HG02885 (cell line): Measurements from ENCODE around the gene GDPD5.

ENCODE experiments used
- ATAC-seq: cut with Tn5 transposase; IDR thresholded peaks from one replicate; pipeline ENCODE4 v1.9.1; 2021; ENCODE audit warnings: mild to moderate bottlenecking; ENCODE audit not compliant: unreplicated experiment, poor library complexity

Gene GDPD5

DNA sequence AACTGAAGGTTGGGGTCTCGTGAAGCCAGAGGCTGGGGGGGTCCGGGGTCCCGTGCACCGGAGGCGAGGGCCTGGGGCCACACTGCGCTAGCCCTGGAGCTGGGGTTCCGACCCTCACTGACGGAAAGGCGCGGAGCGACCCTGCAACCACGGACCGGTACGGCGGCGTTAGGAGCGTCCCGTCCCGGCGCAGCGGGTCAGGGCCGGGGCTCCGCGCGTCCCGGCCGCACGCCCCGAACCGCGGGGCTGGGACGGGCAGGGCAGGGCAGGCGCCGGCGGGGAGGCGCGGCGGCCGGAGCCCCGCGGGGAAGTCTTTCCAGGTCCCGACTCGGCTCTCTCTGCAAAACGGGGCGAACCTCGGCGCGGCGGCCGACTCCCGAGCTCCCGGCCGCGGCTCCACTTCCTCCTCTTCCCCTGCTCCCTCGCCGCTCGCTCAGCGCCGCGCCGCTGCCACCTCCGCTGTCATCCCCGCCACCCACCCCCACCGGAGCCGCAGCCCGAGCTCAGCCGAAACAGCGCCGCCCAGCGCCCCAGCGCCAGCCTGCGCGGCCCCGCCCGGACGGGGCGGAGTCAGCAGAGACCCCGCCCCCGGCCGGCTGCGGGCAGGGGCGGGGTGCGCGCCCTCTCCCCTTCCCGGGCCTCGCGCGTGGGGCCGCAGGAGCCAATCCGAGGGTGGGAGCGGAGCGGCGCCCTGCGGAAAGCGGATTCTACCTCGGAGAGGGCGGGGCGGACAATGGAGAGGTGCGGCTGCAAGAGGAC lies at the start of gene GDPD5:
TSS of gene GDPD5 (minus strand) at position 509 of the 759 bp plus-strand sequence. CDS start 48,206 bp downstream, outside the sequence.
- ATAC-seq: peak; percentile 83

DNA sequence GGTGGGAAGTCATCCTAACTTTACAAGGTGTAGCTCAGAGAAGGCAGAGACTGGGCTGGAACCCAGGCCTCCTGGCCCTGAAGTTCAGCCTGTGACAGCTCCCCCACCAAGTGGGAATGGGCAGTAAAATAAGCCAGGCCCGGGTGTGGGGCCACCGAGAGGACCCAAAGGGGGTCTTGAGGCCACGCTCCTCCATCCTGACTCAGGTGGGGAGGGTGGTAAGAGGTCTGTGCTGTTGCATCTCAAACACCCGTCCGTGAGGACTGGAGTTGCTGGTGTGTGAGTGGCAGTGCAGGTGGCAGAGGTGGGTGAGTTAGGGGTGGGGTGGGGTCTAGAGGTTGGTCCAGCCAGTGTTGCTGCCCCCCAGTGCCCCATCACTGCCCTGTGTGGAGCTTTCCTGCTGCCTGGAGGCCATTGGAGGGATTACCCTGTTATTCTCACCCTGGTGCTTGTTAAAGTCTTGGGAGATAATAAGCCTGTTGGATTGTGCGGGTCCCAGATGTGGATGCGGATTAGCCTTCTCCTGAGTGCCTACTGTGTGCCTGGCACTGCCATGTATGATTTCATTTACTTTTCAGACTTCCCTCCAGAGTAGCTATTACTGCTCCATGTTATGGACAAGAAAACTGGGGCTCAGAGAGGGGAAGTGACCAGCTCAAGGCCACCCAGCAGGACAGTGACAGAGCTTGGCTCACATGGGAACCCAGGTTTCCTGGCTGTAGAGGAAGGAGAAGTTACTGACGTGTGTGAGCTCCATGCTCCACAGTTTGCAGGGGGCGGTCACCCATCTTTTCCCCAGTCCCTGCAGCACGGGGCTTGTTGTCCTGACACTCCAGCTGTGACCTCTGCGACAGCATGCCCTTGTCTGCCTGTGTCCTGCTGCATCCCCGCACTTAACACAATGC lies 49.2 kb upstream of the GDPD5 start:
- no peak for ATAC-seq

DNA sequence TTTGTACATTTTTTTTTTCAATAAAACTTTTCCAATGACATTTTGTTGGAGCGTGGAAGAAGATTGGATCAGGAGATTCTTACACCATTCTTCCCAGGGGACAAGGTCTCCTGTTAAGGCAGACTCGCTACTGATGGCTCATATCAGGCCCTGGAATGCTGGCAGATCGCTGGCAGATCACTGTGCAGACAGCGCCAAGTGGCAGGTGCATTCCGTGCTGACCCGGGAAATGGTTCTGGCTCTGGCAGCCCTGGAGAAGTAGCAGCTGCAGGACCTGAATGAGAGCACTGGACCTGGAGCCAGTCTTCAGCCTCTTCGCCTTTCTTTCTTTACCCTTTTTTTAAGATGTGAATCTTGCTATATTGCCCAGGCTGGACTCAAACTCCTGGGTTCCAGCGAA lies 47.0 kb upstream of the GDPD5 start:
- no peak for ATAC-seq

GRCh38 chr11:75571625-75572024 lies 45.9 kb upstream of the GDPD5 start:
- no peak for ATAC-seq

- ATAC-seq: no peak
Observed at GRCh38 chr11:75570559-75571139, 44.9 kb upstream of the GDPD5 start.

GRCh38 chr11:75568616-75569219 lies 43.0 kb upstream of the GDPD5 start:
- ATAC-seq: no peak

- no peak for ATAC-seq
Observed at GRCh38 chr11:75567971-75568370, 42.2 kb upstream of the GDPD5 start.

- ATAC-seq: no peak
Observed at GRCh38 chr11:75566763-75567279, 41.1 kb upstream of the GDPD5 start.

DNA sequence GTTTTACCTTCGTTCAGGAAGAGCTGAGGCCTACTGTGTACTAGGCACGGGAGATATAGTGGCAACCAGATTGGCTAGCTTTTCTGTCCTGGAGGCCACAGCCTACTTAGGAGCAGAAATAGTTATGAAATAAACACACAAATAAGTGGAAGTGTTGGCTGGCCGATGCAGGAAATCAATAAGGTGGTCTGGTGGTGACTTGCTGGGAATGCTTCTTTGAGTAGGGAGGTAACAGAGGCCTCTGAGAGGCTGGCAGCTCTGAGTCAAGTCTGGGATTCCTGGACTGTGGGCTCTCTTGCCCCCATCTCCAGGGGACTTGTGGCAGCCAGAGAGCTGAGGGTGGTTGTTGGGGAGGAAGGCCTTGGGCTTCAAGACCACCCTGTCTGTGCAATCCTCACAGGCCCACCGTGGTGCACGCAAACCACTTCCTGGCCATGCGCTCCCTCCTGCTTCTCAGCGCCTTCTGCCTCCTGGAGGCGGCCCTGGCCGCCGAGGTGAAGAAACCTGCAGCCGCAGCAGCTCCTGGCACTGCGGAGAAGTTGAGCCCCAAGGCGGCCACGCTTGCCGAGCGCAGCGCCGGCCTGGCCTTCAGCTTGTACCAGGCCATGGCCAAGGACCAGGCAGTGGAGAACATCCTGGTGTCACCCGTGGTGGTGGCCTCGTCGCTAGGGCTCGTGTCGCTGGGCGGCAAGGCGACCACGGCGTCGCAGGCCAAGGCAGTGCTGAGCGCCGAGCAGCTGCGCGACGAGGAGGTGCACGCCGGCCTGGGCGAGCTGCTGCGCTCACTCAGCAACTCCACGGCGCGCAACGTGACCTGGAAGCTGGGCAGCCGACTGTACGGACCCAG lies 40.4 kb upstream of the GDPD5 start:
- no peak for ATAC-seq

GRCh38 chr11:75565221-75565814 lies 39.6 kb upstream of the GDPD5 start:
- no peak for ATAC-seq

GRCh38 chr11:75563978-75564552 lies 38.3 kb upstream of the GDPD5 start:
- ATAC-seq: no peak

DNA sequence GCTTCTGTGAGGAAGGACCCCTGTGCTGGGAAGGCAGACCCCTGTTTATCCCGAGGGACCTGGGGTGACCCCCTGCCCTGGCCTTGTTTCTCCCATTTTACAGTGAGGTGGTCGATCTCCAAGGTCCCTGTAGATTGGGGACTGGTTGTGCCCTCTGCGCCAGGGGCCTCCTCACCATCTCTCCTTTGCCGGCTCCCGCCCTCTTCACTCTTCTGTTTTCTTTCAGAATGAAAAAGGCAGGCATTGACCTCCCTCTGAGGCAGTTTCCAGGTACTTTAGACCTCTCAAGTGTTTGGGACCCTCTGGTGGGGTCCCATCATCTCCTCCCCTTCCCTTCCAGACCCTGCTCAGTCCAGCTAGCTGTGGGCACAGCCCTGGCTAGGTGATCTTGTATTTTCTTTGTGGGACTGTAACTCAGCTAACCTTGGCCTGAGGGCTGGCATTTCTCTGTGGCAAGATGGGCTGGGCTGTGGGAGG lies 37.8 kb upstream of the GDPD5 start:
- no peak for ATAC-seq

GRCh38 chr11:75562836-75563484 lies 37.2 kb upstream of the GDPD5 start:
- ATAC-seq: no peak

DNA sequence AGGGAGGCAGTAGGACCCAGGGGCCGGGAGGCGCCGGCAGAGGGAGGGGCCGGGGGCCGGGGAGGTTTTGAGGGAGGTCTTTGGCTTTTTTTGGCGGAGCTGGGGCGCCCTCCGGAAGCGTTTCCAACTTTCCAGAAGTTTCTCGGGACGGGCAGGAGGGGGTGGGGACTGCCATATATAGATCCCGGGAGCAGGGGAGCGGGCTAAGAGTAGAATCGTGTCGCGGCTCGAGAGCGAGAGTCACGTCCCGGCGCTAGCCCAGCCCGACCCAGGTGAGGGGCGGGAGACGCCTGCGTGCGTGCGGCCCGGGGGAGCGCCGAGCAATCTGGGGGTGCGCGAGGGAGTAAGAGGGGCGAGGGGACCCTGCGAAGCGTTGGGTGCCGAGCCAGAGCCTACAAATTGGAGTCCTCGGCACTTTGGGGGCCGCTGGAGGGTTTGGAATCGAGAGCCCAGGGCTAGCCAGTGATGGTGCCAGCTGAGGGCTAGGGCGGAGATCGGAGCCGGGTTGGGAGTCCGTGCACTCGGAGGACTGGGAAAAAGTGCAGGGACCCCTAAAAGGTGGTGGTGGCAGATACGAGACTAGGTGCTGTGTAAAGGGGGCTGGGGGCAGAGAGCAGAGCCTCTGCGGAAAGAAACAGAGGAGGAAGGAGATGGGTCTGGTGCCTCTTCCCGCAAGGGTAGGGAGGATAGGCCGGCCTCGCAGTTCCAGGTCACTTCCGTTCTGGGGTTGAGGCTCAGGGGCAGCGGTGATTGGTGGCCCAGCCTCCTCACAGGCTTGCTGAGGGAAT lies 36.5 kb upstream of the GDPD5 start, which contains the start of gene SERPINH1:
TSS of gene SERPINH1 (plus strand) at position 206 of the 788 bp plus-strand sequence. CDS start 4,097 bp downstream, outside the sequence.
- peak; percentile 88 for ATAC-seq

DNA sequence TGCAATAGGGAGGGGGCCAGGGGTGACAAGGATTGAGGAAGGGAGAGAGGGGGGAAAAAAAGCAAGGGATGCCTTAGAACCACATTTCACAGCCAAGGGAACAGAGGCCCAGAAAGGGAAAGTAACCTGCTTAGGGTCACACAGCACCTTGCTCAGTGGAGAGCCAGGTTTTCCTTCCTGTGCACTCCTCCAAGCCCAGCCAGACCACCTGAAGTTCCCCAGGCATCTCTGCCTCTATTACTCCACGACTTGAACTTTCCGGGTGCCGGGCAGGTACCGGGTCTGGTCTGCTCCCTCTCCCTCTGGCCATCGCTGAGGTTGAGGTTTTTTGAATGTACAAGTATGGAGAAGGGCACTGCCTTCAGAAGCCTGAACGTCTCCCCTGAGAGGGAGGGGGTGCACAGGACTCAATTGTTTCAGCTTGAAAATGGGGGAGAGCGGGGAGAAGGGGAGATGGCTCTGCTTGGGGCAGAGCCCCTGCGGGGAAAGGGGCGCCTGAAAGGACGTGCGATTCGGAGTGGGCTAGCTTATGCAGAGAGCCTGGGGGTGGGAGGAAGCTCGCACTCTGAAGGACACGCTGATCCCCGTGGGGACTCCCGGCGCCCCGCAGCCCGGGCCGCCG lies 35.8 kb upstream of the GDPD5 start:
- ATAC-seq: no peak

- ATAC-seq: no peak
Observed at GRCh38 chr11:75560644-75561043, 34.9 kb upstream of the GDPD5 start.
